HG03342 (cell line): ENCODE data around the gene TLR3.

Source experiments
- ATAC-seq: cut with Tn5 transposase; IDR thresholded peaks from one replicate; pipeline ENCODE4 v1.9.1; 2021; ENCODE audit warnings: mild to moderate bottlenecking, moderate library complexity; ENCODE audit not compliant: unreplicated experiment

TLR3 gene

GRCh38 chr4:186104114-186104889 lies 35.3 kb downstream of the TLR3 start, which contains the start of gene FAM149A:
Gene FAM149A (plus strand): TSS chr4:186104704.
- peak; percentile 76 for ATAC-seq

DNA sequence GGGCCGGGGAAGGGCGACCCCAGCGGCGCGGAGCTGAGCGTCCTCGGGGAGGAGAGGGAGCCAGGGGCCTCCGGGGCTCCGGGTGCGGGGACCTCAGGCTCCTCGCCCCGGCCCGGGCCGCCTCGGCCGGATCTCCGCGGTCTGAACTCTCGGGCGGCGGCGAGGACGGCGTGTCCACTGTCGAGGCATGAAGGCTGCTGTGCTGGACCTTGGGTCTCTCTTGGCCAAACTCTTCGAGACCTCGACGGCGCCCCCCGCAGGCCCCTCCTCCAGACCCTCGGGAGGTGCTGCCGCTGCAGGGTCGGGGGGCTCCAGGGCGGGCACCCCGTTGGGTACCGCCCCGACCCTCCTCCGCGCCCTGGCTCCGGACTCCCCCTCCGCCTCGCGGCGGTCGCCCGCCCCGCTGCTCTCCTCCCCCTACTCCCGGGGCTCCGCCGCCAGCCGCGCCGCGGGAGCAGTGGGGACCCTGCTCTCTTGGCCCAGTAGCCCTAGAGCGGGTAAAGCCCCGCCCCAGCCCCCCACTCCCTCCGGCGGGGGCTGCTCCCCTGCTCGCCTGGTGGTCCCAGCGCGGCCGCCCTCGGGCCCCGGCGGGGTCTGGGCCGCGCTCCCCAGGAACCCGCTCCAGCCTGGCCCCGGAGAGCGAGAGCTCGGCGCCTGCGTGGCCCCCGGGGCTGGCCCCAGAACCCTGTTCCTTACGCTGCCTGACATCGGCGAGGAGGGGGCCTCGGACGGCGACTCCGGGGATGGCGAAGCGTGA lies 36.1 kb downstream of the TLR3 start:
- ATAC-seq = peak; percentile 36

DNA sequence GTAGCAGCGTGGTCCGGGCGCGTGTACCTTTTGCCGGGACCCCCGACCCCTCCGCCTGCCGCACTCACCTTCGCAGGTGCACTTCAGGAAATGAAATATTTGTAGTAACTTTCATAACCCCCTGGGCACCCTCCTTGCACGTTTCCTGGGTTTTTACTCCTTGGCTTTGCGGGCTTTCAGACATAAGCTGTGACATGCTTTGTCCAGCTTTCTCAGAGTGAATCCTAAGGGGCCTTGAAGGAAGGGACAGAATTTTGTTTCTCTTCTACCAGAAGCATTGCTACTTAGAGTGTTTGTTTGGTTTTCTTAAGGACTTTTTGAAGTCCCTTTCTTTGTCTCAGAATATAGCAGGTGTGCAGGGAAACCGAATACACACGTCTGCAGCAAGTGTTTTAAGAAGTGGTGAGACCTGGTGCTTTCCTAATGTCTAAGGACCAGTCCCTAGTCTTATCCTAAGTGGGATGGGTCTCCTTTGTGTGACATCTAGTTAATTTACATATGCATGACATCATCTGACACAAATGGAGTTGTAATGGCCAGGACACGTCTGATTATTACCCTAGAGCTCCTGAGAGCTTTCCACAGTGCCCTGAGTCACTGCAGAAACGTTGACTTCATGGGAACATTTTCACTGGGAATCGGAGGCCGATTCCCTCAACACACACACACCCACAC lies 36.8 kb downstream of the TLR3 start:
- peak; percentile 25 for ATAC-seq

DNA sequence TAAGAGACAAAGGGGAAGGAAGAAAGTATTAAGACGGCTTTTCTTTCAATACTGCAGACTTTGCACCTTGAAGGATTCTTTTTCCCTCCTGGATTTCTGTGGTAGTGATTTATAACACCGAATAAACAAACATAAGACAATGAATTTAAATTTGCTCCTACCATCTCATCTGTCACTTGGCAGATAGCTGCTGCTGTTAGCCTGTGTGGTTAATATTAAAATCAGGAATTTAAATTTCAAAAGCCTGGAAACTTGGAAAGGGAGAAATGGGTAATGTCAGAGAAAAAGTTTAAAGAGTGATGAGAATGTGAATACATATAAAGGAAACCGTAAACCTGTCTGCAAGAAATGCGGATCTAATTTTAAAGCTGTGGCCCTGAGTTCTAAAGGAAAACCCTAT lies 39.0 kb downstream of the TLR3 start:
- ATAC-seq = no peak

- no peak for ATAC-seq
Observed at GRCh38 chr4:186108391-186108790, 39.4 kb downstream of the TLR3 start.

GRCh38 chr4:186109245-186109644 lies 40.3 kb downstream of the TLR3 start:
- no peak for ATAC-seq

- ATAC-seq = no peak
Observed at GRCh38 chr4:186116697-186117096, 47.7 kb downstream of the TLR3 start.

GRCh38 chr4:186118582-186118981 lies 49.6 kb downstream of the TLR3 start:
- ATAC-seq = no peak

GRCh38 chr4:186121057-186121456 lies 52.1 kb downstream of the TLR3 start:
- no peak for ATAC-seq

DNA sequence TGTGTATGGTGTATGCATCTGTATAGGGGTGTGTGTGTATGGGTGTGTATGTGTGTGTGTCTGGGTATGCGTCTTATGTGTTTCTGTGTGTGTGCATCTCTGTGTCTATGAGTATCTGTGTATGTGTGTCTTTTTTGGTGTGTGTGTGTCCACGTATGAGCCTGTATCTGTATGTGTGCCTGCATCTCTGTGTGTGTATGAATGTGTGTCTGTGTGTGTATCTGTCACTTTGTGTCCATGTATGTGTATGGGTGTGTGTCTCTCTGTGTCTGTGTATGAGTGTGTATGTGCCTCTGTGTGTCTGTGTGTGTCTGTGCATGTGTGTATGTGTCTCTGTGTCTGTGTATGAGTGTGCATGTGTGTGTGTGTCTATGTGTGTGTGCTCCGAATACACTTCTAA lies 59.9 kb downstream of the TLR3 start:
- ATAC-seq = no peak

GRCh38 chr4:186131935-186132334 lies 63.0 kb downstream of the TLR3 start:
- ATAC-seq = no peak

DNA sequence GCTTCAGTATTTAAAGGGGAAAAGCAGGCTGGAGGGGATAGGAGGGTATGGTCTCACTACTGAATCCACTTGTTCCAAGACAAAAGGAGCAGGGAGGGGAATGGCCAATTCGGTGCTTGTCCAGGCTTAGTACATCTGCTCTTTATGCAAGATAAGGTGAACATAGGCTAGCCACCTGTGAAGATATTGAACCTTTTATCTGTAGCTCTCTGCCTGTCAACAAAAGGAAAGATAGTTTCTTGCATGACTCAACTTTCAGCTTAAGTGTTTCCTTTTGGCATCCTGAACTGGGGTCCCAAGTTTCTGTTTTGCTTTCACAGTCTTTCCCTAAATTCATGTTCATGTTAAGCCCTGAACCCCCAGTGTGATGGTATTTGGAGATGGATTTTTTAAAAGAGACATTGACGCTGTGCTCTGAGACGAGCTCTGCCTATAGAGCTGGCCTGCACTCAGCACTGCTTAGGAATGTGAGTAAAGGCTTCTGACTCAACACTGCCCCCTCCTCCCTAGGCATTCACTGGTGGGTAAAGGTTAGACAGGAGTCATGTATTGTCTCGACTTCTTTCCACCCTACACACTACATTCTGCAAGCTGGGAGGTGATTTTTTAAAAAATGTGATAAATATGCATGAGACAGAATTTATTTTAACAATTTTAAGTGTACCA lies 63.8 kb downstream of the TLR3 start:
- no peak for ATAC-seq

DNA sequence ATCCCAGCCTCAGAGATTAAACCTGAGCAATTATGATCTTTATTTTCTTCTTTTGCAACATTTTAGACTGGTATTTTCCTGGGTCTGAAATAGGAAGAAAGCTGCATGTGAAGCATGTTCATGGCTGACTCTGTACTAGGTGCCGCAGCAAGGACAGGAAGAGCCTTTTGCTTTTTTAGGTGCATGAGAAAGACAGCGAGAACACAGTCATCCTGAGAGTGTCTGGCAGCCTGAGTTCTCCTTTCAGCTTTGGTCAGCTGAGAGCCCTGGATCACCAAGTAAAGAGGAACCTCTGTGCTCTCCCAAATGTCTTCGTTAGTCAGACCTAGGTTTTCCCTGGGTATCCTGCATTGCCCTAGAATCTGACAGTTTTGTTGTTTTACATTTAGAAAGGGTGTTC lies 65.3 kb downstream of the TLR3 start:
- peak; percentile 99 for ATAC-seq

GRCh38 chr4:186134861-186135260 lies 65.9 kb downstream of the TLR3 start:
- no peak for ATAC-seq

DNA sequence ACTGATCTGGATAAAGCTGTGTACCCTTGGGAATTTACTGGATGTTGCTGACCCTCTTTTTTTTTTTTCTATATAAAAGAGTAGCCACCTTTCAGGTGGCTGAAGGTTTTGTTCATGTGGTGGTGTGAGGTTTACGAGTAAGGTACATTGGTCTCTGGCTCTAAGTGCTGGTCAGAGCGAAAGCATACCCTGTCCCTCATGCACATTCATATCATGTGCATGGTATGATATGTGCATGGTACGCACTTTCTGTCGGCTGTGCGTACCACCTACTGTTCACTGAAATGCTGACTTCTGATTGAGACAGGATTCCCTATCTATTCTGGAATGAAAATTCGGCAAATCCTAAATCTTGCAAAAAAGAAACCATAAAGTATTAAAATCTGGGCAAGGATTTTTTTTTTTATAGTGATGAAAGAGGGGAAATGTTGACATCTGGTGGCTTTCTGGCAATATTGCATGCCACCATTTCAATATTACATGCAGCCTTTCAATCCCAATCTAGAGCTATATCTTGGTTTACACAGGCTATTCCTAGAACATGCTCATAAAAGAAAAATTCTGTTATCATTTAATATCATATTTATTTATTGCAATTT lies 68.3 kb downstream of the TLR3 start:
- peak; percentile 33 for ATAC-seq
